ENCODE data around the gene ADSS1.

Gene ADSS1

DNA sequence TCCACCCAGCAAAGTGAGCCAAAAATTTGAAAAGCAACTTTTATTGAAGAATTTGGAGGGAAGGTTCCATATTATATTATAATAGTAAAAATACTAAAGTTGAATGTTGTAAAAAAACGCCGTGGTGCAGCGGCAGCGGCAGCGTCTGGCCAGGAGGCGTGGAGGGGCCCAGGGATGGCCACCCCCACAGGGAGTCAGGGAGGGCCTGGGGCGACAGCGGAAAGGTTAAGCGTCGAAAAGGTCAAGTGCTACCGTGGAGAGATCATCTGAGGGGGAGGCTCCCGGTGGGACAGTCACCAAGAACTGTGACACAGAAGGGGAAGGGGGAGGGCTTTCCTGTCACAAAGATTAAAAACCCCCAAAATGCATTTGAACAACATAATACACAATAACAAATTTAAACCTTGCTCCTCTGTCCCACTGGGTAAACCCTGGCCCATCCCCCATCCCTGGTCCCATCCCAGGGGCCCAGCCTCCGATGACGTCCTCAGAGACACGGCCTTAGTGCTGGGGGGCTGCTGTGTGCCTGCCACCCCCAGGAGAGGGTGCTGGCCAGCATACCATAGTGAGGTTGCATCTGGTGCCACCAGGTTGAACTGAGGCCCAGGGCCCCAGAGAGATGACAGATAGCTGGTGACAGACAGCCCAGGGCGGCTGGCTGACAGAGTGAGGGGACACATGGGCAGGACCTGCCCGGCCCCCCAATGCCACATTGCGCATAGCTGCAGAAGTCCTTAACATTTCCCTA lies 45.5 kb downstream of the ADSS1 start:
- no peak for TF ChIP-seq EZH2 (IDR thresholded peaks at IDR 0.05; ENCODE audit: borderline replicate concordance, low read length)
- TF ChIP-seq, protein P1, sequence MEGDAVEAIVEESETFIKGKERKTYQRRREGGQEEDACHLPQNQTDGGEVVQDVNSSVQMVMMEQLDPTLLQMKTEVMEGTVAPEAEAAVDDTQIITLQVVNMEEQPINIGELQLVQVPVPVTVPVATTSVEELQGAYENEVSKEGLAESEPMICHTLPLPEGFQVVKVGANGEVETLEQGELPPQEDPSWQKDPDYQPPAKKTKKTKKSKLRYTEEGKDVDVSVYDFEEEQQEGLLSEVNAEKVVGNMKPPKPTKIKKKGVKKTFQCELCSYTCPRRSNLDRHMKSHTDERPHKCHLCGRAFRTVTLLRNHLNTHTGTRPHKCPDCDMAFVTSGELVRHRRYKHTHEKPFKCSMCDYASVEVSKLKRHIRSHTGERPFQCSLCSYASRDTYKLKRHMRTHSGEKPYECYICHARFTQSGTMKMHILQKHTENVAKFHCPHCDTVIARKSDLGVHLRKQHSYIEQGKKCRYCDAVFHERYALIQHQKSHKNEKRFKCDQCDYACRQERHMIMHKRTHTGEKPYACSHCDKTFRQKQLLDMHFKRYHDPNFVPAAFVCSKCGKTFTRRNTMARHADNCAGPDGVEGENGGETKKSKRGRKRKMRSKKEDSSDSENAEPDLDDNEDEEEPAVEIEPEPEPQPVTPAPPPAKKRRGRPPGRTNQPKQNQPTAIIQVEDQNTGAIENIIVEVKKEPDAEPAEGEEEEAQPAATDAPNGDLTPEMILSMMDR (IDR thresholded peaks at IDR 0.05; ENCODE audit: low read length): no peak
- Histone ChIP-seq H3K27me3 (ENCODE audit: insufficient read depth, low read length) (no peaks in the 10 kb centered on the region), H3K9ac (ENCODE audit: low read length) (no peak overlapping the region), H3K27ac (ENCODE audit: low read depth, low read length, poor library complexity, severe bottlenecking) (no peak overlapping the region), H3K36me3 (ENCODE audit: insufficient read depth, low read length) (peaks cover 50% of the 10 kb centered on the region), H3F3A (ENCODE audit: insufficient read depth, low read length) (no peaks in the 10 kb centered on the region), H3K4me2 (ENCODE audit: low read length) (no peak overlapping the region), H3K79me2 (ENCODE audit: insufficient read depth, low read length) (no peaks in the 10 kb centered on the region), H3K4me1 (ENCODE audit: insufficient read depth, low read length, severe bottlenecking) (no peaks in the 10 kb centered on the region), H4K20me1 (ENCODE audit: insufficient read depth, low read length) (no peaks in the 10 kb centered on the region), H3K9me3 (ENCODE audit: low read length) (peaks cover 15% of the 10 kb centered on the region), H2AFZ (ENCODE audit: low read length) (no peak overlapping the region), H3K9me2 (ENCODE audit: low read depth, low read length) (no peaks in the 10 kb centered on the region), H3K4me3 (ENCODE audit: low read depth, low read length, poor library complexity, severe bottlenecking) (no peak overlapping the region)

DNA sequence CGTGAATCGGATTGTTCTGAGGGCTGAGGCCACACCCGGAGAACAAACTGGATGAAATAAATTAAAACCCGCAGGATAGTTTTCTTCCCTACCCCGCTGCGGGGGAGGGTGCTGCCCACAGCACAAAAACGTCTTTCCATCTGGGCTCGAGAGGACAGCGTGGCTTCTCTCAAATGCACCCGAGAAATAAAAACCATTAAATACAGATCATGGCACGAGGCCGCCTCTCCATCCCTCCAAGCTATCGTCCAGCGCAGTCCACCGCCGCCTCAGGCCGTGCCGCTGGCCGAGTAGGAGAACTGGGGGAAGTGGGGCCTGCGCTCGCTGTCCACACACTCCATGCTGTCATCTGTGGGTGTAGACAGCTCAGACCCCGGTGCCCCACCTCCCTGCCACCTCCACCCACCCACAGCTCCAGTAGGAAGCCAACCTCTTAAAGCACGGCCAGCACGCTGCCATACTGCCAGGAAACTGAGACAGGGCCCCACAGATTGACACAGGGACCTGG lies 46.1 kb downstream of the ADSS1 start:
- Histone ChIP-seq H4K20me1 (ENCODE audit: insufficient read depth, low read length) (no peaks in the 10 kb centered on the region), H3K27me3 (ENCODE audit: insufficient read depth, low read length) (no peaks in the 10 kb centered on the region), H3K9ac (ENCODE audit: low read length) (no peak overlapping the region), H3K4me3 (ENCODE audit: low read depth, low read length, poor library complexity, severe bottlenecking) (no peak overlapping the region), H3F3A (ENCODE audit: insufficient read depth, low read length) (no peaks in the 10 kb centered on the region), H3K4me1 (ENCODE audit: insufficient read depth, low read length, severe bottlenecking) (no peaks in the 10 kb centered on the region), H2AFZ (ENCODE audit: low read length) (no peak overlapping the region), H3K4me2 (ENCODE audit: low read length) (no peak overlapping the region), H3K27ac (ENCODE audit: low read depth, low read length, poor library complexity, severe bottlenecking) (no peak overlapping the region), H3K9me3 (ENCODE audit: low read length) (peaks cover 15% of the 10 kb centered on the region), H3K36me3 (ENCODE audit: insufficient read depth, low read length) (peaks cover 53% of the 10 kb centered on the region), H3K9me2 (ENCODE audit: low read depth, low read length) (no peaks in the 10 kb centered on the region), H3K79me2 (ENCODE audit: insufficient read depth, low read length) (no peaks in the 10 kb centered on the region)
- TF ChIP-seq, protein P1 (IDR thresholded peaks at IDR 0.05; ENCODE audit: low read length): no peak
- TF ChIP-seq EZH2 (IDR thresholded peaks at IDR 0.05; ENCODE audit: borderline replicate concordance, low read length): no peak

DNA sequence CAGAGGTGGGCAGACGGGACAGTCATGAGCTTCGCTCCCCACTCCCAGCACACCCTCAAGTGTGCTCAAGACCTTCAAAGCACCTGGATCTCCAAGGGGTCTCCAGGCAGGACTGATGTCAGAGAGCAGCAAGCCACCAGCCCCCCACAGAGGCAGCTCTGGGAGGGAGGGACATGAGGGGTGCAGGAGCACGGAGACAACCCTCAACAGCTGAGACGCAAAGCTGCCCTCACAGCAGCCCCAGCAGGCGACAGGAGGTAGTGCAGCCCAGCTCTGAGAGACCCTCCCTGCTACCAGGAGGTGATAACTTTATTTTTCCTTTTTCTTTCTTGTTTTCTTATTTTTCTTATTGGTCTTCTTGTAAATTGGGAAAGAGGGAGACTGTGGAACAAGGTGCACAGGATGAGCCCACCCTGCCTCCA lies 46.8 kb downstream of the ADSS1 start:
- Histone ChIP-seq H3K27ac (ENCODE audit: low read depth, low read length, poor library complexity, severe bottlenecking) (no peak overlapping the region), H3K79me2 (ENCODE audit: insufficient read depth, low read length) (no peaks in the 10 kb centered on the region), H3K4me1 (ENCODE audit: insufficient read depth, low read length, severe bottlenecking) (no peaks in the 10 kb centered on the region), H3K9me3 (ENCODE audit: low read length) (peaks cover 13% of the 10 kb centered on the region), H3K4me2 (ENCODE audit: low read length) (no peak overlapping the region), H3K9ac (ENCODE audit: low read length) (no peak overlapping the region), H3K4me3 (ENCODE audit: low read depth, low read length, poor library complexity, severe bottlenecking) (no peak overlapping the region), H3K9me2 (ENCODE audit: low read depth, low read length) (no peaks in the 10 kb centered on the region), H4K20me1 (ENCODE audit: insufficient read depth, low read length) (no peaks in the 10 kb centered on the region), H2AFZ (ENCODE audit: low read length) (no peak overlapping the region), H3K27me3 (ENCODE audit: insufficient read depth, low read length) (no peaks in the 10 kb centered on the region), H3K36me3 (ENCODE audit: insufficient read depth, low read length) (peaks cover 50% of the 10 kb centered on the region), H3F3A (ENCODE audit: insufficient read depth, low read length) (no peaks in the 10 kb centered on the region)
- TF ChIP-seq EZH2 (IDR thresholded peaks at IDR 0.05; ENCODE audit: borderline replicate concordance, low read length): no peak
- TF ChIP-seq, protein P1 (IDR thresholded peaks at IDR 0.05; ENCODE audit: low read length): peak; percentile 58
